DMS153 treated with DMSO at 0.1 percent for 48 hours (cell line): Measurements from ENCODE around the gene C11orf98.
A peak's percentile ranks its signal among the peaks of the same experiment; 100 is the strongest.
"Not testable (repeated sequence)": the region's sequence is repeated elsewhere in the genome, so short reads cannot be mapped to it uniquely, and the experiment has no call there.

ENCODE experiments used
- DNase-seq: peaks from one replicate; lab custom pipeline; 2025; ENCODE audit not compliant: unreplicated experiment; lab: John Stamatoyannopoulos, UW

The C11orf98 gene

GRCh38 chr11:62654297-62654696 is 10.7 kb downstream of the C11orf98 start:
- DNase-seq = no peak

GRCh38 chr11:62652161-62653006 is 12.6 kb downstream of the C11orf98 start:
- DNase-seq = no peak

GRCh38 chr11:62650283-62650682 is 14.7 kb downstream of the C11orf98 start:
- not testable (repeated sequence) for DNase-seq

- no peak for DNase-seq
Observed at GRCh38 chr11:62649486-62649885, 15.5 kb downstream of the C11orf98 start.

GRCh38 chr11:62648967-62649364 is 16.0 kb downstream of the C11orf98 start:
- DNase-seq = no peak

GRCh38 chr11:62648185-62648966 is 16.6 kb downstream of the C11orf98 start:
- DNase-seq = no peak

GRCh38 chr11:62647609-62648005 is 17.4 kb downstream of the C11orf98 start:
- no peak for DNase-seq

GRCh38 chr11:62646825-62647608 is 18.0 kb downstream of the C11orf98 start:
- DNase-seq = no peak

GRCh38 chr11:62645946-62646824 is 18.8 kb downstream of the C11orf98 start, which contains the start of gene GANAB:
Gene GANAB, minus strand, starts transcription at chr11:62646613. Its CDS starts 14 bp downstream, at chr11:62646599.
- DNase-seq = peak; percentile 91

- no peak for DNase-seq
Observed at GRCh38 chr11:62645671-62645945, 19.4 kb downstream of the C11orf98 start.

GRCh38 chr11:62644220-62644619 is 20.8 kb downstream of the C11orf98 start:
- no peak for DNase-seq

- DNase-seq = no peak
Observed at GRCh38 chr11:62632492-62632891, 32.5 kb downstream of the C11orf98 start.

- no peak for DNase-seq
Observed at GRCh38 chr11:62627713-62628112, 37.3 kb downstream of the C11orf98 start.

GRCh38 chr11:62622476-62623089 is 42.4 kb downstream of the C11orf98 start:
- no peak for DNase-seq

- peak; percentile 97 for DNase-seq
Observed at GRCh38 chr11:62621567-62622470, 43.2 kb downstream of the C11orf98 start, which contains the start of gene B3GAT3. Gene B3GAT3, minus strand, starts transcription at chr11:62621986. Its CDS starts 39 bp downstream, at chr11:62621947.

- no peak for DNase-seq
Observed at GRCh38 chr11:62621027-62621566, 43.9 kb downstream of the C11orf98 start.

- DNase-seq = not testable (repeated sequence)
Observed at GRCh38 chr11:62616957-62617356, 48.1 kb downstream of the C11orf98 start.

GRCh38 chr11:62615521-62615920 is 49.5 kb downstream of the C11orf98 start:
- no peak for DNase-seq

GRCh38 chr11:62614275-62614674 is 50.7 kb downstream of the C11orf98 start:
- no peak for DNase-seq
